HG03378 (cell line): ENCODE results near the gene CREM.
A peak's percentile ranks its signal among the peaks of the same experiment; 100 is the strongest.

ENCODE experiments used
- ATAC-seq: cut with Tn5 transposase; IDR thresholded peaks from one replicate; pipeline ENCODE4 v1.9.1; 2021; ENCODE audit warnings: mild to moderate bottlenecking, moderate library complexity; ENCODE audit not compliant: unreplicated experiment

The CREM gene

DNA sequence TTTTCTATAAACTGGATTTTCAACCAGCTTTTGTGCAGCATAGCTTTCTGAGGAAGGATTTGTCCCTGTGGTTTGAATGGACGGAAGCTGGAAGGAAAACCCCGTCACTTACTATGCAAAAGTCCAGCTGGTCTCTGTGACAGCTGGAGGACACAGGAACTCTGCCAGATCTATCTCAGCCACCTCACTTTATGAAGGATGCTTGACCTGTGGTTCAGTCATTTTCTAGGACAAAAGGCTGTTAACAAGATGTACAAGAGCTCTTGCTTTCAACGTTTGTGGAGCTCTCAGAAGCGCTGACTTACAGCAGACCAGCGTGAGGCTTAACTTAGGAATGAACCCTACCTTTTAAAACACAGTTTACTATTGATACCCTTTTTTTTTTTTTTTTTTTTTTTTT is 90.8 kb downstream of the CREM start:
- no peak for ATAC-seq

DNA sequence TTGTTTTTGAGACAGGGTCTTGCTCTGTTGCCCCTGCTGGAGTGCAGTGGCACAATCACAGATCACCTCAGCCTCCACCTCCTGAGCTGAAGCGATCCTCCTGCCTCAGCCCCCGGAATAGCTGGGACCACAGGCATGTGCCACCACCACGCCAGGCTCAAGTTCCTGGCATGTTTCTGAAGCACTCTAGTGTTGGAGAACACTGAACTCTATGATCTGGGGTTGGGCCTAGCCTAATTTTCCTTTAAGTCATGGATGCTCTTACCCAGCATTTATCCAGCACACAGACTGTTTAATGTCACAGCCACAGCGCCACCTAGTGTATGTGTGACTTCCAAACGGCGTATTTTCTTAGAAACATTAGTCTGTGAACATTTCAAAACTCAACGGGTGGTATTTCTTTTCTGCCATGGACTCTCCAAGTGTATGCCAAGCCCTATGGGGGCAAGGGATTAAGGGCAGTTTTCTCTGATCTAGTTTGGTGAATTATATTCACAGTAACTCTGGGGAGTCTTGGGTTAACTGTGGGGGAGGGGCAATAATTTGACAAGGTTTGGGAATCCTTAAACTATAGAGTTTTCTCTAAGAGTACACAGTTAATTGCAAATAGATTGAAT is 91.8 kb downstream of the CREM start:
- peak; percentile 79 for ATAC-seq

DNA sequence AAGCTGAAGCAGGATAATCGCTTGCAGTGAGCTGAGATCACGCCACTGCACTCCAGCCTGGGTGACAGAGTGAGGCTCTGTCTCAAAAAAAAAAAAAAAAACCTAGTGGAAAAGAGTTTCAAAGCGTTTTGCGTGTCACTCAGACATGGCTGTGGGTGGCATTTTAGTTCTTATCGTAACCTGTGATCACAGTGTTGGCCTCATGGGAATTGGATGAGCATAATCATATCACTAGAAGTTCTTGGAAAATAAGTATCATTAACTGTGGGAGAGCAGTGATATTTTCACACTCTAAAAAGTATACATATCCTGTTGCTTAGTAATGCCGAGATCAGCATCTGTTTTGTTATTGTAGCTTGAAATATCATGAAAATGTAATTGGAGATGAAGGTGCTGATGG is 92.6 kb downstream of the CREM start:
- no peak for ATAC-seq

DNA sequence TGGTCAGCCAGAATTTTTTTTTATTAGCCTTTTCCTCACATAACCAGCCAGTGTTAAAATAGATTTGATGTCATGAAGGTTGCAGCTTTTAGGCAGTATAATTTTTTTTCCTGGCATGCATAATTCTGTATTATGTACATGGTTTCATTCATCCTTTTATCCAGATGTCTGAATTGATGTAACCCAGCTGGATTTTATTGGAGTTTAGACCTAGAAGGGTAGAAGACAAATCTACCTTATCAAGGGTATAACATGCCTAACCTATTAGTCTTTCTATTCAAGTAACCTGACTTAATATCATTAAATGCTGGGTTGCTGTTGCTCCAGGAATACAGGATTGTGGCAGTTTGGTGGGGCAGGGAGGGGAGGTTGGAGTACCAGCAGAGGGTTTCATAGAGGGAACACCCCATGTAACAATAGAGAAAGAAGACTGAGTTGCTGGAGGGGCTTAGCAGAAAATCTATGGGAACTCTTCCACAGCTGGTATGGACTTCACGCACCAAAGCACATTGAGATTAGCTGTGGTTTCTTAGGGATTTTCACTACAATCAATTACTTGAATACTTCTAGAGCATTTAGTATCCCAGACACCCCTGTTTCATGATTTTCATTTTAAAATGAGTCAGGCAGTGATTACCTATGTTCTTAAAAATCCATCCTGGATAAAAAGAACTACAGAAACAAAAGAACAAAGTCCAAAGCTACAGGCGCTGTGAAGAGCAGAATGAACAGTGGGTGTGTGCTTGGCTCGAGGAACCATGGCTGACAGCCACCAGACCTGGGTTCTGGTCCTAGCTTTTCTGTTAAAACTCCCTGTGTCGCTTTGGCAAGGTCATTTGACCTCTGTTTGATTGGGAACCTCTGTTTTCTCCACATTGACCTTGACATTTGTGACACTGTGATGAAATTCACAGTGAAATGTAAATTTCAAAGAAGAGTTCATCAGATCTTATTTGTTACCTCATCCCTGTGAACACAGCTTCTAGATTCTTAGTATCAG is 93.5 kb downstream of the CREM start:
- no peak for ATAC-seq

DNA sequence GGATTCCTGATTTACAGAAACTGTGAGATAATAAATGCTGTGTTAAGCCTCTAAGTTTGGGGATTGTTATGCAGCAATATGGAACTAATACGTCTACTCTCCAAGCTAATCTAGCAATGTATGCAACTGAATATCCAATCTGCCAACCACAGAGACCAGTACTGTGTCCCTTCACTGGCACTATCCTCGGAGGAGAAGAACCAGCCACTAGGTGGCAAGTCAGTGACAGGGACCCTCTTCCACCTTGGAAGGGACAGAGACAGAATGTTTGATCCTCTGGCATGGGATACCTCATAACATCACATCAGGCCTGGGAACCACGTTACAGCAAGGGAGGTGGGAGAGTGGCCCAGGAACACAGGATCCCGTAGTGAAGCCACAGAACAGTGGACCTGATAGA is 96.4 kb downstream of the CREM start:
- ATAC-seq = no peak

DNA sequence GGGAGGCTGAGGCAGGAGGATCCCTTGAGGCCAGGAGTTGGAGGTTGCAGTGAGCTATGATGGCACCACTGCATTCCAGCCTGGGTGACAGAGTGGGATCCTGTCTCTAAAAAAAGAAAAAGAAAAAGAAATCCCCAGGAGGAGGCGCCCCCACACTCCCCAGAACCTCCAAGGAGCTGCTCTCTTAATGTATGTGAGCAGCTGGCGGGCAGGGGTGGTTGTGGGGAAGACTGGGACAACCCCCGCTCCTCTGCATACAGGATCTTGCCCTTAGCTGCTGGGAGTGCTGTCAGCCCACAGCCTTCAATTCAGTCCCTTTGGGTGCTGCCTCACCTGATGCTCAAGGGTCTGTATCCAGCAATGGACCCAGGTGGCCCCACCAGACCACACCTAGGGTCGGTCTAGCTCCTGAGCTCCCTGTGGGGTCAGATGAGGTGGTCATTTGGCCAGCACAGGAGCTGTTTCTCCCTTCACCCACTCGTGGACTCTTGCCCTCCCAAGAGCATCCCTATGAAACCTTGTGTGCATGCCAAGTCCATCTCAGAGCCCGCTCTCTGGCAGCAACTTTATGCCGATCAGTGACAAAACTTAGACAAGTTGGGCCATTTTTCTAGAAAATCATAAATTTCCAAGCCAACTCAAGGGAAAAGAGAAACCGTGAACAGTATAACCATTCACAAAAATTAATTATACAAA is 97.5 kb downstream of the CREM start:
- ATAC-seq = no peak

DNA sequence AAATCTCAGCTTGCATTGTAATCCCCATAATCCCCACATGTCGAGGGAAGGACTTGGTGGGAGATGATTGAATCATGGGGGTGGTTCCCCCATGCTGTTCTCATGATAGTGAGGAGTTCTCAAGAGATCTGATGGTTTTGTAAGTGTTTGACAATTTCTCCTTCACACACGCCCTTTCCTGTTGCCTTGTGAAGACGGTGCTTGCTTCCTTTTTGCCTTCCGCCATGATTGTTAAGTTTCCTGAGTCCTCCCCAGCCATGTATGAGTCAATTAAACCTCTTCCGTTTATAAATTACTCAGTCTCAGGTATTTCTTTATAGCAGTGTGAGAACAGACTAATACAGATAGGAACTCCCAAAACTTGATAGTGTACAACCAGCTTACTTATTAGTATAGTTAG is 98.6 kb downstream of the CREM start:
- no peak for ATAC-seq

DNA sequence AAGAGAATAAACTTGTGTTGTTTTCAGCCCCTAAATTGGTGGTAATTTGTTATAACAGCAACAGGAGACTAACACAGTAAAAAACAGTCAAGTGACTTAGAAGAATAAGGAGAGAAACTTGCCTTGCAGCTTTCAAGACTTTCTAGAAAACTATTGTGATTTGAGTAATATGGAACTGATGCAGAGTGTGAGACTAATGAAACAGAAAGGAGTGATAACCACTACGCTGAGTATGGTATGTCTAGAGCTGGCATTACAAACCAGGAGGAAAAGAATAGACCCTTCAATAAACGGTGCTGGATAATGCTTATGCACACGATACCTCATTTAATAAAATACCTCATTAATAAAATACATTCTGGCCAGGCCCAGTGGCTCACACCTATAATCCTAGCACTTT is 99.9 kb downstream of the CREM start:
- no peak for ATAC-seq

DNA sequence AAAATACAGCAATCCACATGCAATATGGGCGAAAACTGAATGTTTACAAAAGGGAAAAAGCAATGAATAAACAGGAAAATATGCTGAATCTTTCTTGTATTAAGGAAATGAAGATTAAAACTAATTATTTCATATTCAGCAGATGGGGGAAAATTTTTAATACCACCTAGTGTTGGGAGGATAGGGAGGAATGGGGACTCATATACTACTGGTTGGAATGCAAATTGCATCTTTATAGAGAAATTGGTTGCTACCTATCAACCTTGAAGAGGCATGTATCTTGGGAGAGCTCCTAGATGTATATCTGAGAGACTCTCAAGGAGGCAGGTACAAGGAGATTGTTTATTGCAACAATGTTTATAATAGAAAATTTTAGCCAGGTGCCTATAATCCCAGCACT is 101.4 kb downstream of the CREM start:
- ATAC-seq = no peak

DNA sequence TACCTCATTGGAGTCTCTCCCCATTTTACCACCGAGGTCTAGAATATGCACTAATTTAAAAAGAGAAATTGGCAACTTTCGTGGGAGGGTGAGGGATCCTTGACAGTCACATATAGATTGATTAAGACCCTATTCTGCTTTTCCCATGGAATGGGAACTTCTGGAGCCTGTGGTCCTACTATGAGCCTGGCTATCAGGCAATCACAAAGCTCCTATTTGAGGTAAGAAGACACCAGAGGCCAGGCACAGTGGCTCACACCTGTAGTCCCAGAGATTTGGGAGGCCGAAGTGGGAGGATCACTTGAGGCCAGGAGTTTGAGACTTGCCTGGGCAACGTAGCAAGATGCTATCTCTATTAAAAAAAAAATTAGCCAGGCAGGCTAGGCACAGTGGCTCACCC is 105.0 kb downstream of the CREM start:
- ATAC-seq = no peak

DNA sequence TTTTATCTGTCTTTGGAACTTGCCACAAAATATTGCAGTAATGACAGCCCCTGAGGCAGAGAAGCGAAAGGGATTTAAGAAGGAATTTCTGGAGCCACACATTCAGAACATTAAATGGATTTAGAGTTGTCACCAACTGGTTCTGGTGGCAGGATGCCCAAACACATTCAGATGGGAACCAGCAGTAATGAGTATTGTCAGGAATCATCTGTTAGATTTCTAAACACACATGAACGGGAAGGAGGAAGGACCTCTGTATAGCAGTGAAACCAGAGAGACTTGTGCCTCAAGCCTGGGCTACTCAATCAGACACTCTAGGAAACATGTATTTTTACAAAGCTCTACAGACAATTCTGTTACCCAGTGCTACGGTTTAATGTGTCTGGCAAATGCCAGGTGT is 105.9 kb downstream of the CREM start:
- no peak for ATAC-seq

DNA sequence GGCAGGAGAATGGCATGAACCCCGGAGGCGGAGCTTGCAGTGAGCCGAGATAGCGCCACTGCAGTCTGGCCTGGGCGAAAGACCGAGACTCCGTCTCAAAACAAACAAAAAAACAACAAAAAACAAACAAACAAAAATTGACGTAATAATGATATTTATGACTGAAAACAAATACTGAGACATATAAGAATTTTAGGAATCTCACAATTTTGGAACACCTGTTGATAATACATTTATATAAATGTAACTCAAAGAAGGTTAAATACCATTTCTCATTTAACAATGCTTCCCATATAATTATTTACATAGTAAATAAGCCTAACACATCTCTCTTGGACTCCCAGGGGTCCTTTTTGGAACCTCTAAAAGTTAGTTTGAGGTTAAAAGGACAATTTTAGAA is 107.4 kb downstream of the CREM start:
- no peak for ATAC-seq

DNA sequence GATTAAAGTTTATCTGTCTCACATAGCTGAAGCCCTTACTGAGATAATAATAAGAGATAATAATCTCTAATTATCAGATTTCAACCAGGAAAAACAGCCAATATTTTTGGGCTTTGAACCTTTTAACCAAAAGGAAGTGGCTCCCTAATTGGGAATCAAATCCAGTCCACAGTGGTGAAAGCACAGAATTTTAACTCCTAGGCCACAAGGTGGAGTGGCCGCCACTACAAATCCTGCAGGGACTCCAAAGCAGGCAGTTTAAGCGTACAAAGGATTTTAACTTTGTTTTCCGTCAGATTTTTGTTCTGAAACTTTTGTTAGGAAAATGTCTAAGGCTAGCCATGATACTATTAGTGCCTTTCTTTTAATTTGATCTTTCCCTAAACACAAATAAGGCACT is 110.1 kb downstream of the CREM start:
- no peak for ATAC-seq

DNA sequence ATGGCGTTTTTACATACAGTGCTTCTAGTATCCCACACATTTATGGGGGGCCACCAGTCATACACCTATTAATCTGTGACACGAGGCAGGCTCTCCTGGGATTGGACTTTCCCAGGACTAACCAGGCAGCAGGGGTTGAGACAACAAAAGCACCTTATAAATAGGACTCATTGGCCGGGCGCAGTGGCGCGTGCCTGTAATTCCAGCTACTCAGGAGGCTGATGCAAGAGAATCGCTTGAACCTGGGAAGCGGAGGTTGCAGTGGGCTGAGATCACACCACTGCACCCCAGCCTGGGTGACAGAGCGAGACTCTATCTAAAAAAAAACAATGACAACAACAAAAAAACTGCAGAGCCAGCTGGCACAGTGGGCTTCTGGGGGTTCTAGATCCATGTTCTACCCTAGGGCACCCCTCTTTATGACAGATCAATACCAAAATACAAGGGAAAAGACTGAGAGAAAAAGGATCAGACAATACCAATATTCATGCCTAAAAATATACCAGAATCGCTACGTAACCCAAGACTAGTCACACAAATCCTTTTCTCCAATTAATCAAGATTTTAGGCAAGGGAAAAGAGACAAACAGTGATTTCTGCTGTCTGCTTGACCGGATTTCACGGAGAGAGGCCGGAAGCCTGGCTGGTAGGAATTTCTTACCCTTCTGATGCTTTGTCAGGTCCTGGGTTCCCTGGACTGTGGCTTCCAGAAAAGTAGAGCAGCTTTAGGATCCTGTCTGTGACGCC is 111.3 kb downstream of the CREM start:
- ATAC-seq = no peak

DNA sequence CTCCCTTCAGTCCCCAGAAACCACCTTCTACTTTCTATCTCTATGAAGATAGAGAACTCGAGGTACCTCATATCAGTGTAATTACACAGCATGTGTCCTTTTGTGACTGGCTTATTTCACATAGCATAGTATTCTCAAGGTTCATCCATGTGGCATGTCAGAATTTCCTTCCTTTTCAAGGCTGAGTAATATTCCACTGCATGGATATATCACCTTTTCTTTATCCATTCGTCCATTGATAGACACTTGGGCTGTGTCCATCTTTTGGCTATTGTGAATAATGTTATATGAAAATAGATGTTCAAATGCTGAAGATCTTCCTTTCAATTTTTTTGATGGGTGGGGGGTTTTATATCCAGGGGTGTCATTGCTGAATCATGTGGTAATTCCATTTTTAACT is 117.9 kb downstream of the CREM start:
- no peak for ATAC-seq

DNA sequence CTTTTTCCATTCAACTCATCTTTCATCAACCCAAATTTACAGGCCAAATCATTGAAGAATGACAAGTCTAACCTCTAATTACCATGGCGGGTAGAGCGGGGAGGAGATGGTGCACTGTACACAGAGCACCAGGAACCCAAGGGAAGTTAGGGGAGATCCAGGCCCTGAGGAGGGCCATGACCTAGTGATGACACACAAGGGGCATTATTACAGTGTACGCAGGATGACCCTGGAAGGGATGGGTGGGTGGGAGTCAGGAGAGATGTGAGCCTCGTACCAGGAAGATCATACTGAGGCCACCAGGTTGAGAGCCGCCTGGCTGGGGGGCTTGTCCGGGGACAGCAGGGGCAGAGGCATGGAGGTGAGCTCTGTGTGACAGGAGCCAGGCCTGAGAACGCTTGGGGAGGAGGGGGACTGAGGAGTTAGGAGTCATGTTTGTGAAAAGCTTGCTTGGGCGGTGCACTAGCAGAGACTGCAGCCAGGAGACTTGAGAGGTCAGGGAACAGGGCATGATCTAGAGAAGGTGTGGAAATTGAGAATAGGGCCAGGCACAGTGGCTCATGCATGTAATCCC is 120.2 kb downstream of the CREM start:
- ATAC-seq = no peak

DNA sequence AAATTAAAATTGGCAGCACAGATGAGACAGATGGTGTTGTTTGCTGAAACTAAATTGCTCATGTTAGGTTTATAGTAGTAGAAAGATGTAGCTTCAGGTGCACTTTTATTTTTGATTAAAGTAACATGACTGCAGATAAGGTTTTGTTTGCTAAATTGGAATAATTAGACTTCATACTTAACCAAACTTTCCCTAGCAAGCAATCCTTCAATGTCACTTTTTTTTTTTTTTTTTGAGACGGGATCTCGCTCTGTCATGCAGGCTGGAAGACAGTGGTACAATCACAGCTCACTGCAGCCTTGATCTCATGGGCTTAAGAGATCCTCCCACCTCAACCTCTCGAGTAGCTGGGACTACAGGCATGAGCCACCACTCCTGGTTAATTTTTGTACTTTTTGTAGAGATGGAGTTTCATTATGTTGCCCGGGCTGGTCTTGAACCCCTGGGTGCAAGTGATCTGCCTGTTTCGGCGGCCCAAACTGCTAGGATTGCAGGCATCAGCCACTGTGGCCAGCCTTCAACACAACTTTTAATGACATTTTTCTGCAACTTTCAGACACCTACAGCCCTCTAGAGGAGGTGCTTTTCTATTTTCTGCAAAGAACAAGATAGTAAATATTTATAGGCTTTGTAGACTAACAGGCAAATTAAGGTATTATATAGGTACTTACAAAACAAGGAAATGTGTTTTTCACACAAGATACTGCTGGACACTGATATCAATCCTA is 124.9 kb downstream of the CREM start:
- no peak for ATAC-seq

DNA sequence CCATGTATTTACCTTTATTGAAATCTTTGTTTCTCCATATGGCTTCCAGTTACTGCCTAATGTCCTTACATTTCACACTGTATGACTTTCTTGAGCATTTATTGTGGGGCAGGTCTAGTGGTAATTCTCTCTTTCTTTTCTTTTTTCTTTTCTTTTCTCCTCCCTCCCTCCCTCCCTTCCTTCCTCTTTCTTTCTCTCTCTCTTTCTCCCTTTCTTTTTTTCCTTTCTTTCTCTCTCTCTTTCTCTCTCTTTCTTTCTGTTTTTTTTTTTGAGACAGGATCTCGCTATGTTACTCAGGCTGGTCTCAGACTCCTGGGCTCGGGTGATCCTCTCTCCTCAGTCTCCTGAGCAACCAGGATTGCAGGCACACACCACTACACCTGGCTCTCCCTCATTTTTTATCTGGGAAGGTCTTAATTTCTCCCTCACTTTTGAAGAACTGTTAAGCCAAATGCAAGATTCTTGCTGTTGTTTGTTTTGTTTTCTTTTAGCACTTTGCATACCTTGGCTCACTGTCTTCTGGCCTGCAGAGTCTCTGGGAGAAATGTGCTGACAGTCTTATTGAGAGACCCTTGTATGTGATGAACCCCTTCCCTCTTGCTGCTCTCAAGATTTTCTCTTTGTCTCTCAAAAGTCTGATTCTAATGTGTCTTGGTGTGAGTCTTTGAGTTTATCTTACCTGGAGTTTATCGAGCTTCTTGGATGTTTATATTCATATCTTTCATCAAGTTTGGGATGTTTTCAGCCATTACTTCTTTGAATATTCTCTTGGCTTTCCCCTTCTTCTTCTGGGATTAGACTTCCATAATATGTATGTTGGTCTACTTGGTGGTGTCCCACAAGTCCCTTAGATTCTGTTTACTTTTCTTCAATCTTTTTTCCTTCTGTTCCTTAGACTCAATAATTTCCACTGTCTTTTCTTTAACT is 130.7 kb downstream of the CREM start:
- no peak for ATAC-seq

DNA sequence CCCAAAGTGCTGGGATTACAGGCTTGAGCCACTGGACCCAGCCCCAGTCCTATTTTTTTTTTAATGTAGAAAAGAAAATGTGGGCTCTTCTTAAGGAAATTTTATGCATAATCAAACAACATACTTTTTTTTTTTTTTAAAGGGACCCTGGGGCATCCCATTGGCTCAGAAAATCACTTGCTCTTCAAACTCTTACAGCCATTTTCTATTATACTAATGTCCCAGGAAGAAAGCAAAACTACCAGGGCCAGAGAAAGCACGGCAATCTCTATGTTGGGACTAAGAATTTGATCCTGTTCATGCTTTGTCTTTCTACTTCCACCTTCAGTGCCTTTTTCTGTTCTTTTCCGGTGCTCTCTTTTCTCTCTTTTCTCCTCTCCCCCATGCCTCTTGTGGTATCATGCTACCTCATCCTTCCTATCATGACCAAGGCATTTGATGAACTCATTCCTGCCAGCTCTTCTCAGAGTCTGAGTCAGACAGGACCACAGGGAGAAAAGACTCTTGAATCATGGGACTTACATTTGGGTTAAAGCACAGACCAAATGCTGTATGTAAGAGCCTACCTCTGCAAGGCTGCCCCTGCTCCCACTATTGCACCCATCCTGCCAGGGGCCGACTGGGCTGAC is 133.2 kb downstream of the CREM start:
- no peak for ATAC-seq
